ENCODE results near the gene CHCHD6. TPM values are rescaled to one million over a fixed set of nuclear protein-coding genes. Genes with fewer than 3 reads are reported as not detected.

The CHCHD6 gene
- total and polyA plus RNA-seq, 8 donors, result 5.0 to 10.9 (median 6.0) TPM

GRCh38 chr3:126914226-126914625, 210.2 kb downstream of the CHCHD6 start:
- ATAC-seq, result no peak
- H3K27me3 ChIP-seq, result no peaks in the 10 kb centered on the region
- no peak overlapping the region for H3K27ac ChIP-seq
- H3K9me3 ChIP-seq, result no peaks in the 10 kb centered on the region
- no peak for FAIRE-seq
- intact Hi-C loops (cut with DNase I), result no loop called here
- H3K4me3 ChIP-seq, result no peak overlapping the region
- TF ChIP-seq CTCF (IDR thresholded peaks at IDR 0.05), result no peak
- no peak for DNase-seq
- no peaks in the 10 kb centered on the region for H3K4me1 ChIP-seq
- WGBS, 2 donors, result 84 to 91% methylated on average over 7 of the region's 7 CpGs
- H3K36me3 ChIP-seq, result no peaks in the 10 kb centered on the region

- no peak for FAIRE-seq
Measured at GRCh38 chr3:126915015-126915414, 211.0 kb downstream of the CHCHD6 start.

GRCh38 chr3:126916546-126916945, 212.5 kb downstream of the CHCHD6 start:
- ATAC-seq, result no peak
- FAIRE-seq, result no peak
- Histone ChIP-seq H3K4me1 (no peaks in the 10 kb centered on the region), H3K36me3 (no peaks in the 10 kb centered on the region), H3K27ac (no peak overlapping the region), H3K4me3 (no peak overlapping the region), H3K27me3 (no peaks in the 10 kb centered on the region), H3K9me3 (no peaks in the 10 kb centered on the region)
- TF ChIP-seq CTCF (IDR thresholded peaks at IDR 0.05), result no peak
- 95 to 98% methylated on average over 4 of the region's 4 CpGs for WGBS, 2 donors
- intact Hi-C loops (cut with DNase I), result no loop called here
- no peak for DNase-seq

More at GRCh38 chr3:126915015-126915414, 211.0 kb downstream of the CHCHD6 start:
- no peak overlapping the region for H3K4me3 ChIP-seq
- DNase-seq, result no peak
- no peak for TF ChIP-seq CTCF (IDR thresholded peaks at IDR 0.05)
- ATAC-seq, result no peak
- H3K27me3 ChIP-seq, result no peaks in the 10 kb centered on the region
- WGBS, 2 donors, result 97% methylated on average over 4 of the region's 4 CpGs
- no peaks in the 10 kb centered on the region for H3K36me3 ChIP-seq
- no peaks in the 10 kb centered on the region for H3K9me3 ChIP-seq
- H3K27ac ChIP-seq, result no peak overlapping the region
- intact Hi-C loops (cut with DNase I), result no loop called here
- H3K4me1 ChIP-seq, result no peaks in the 10 kb centered on the region

GRCh38 chr3:126917232-126917804, 213.3 kb downstream of the CHCHD6 start:
- peaks cover 0 to 4% (median 0%) of the 10 kb centered on the region in 3 donors for H3K4me1 ChIP-seq
- WGBS, 2 donors, result 72 to 82% methylated on average over 6 of the region's 6 CpGs
- no peak for DNase-seq
- H3K9me3 ChIP-seq, result no peaks in the 10 kb centered on the region
- FAIRE-seq, result no peak
- no peak for ATAC-seq
- no peak overlapping the region for H3K27ac ChIP-seq
- no peaks in the 10 kb centered on the region for H3K36me3 ChIP-seq
- H3K27me3 ChIP-seq, result no peaks in the 10 kb centered on the region
- intact Hi-C loops (cut with DNase I), result no loop called here
- no peak overlapping the region for H3K4me3 ChIP-seq
- TF ChIP-seq CTCF (IDR thresholded peaks at IDR 0.05), result no peak

GRCh38 chr3:126918355-126918821, 214.3 kb downstream of the CHCHD6 start:
- Histone ChIP-seq H3K9me3 (no peaks in the 10 kb centered on the region), H3K4me3 (no peak overlapping the region), H3K36me3 (no peaks in the 10 kb centered on the region), H3K27ac (no peak overlapping the region), H3K4me1 (peaks cover 0 to 4% (median 0%) of the 10 kb centered on the region in 3 donors), H3K27me3 (no peaks in the 10 kb centered on the region)
- TF ChIP-seq CTCF (IDR thresholded peaks at IDR 0.05), result no peak
- FAIRE-seq, result no peak
- no peak for DNase-seq
- no peak for ATAC-seq
- intact Hi-C loops (cut with DNase I), result no loop called here

All from pancreas (tissue), 10 donors.